Left ventricle myocardium inferior (tissue), 1 donor: ENCODE data around the gene TXNDC8. TPM values are rescaled to one million over a fixed set of nuclear protein-coding genes. Genes with fewer than 3 reads are reported as not detected.

Experiments
- total RNA-seq: library from RNA; stranded (reverse); fragmentation: NEBNext Ultra II Directional; extraction: Animal tissue kit (Norgen Biotek cat#: 25700); gene quantifications from one replicate; pipeline ENCODE4 v1.2.1, GENCODE V29; 2021
- donor health status: DM: no; HTN: yes; CAD: no; lungs with severe emphysema.

Gene TXNDC8
- total RNA-seq, 1 donor from 2014 or later = not detected

Other genes starting within 250 kb of the TXNDC8 start
- not detected for gene C9orf152, start 129.7 kb downstream of the TXNDC8 start, total RNA-seq
- 51.4 TPM for gene TXN, start 81.4 kb downstream of the TXNDC8 start, total RNA-seq
- gene SVEP1, start 241.9 kb upstream of the TXNDC8 start, total RNA-seq = 8.8 TPM